SK-N-SH (cell line): ENCODE results near the gene TBXAS1. TPM values are rescaled to one million over a fixed set of nuclear protein-coding genes. Genes with fewer than 3 reads are reported as not detected.
A peak's percentile ranks its signal among the peaks of the same experiment; 100 is the strongest.

Source experiments
- CTCF ChIA-PET: fragments of 300-600, 350-600 bp; formaldehyde crosslinking; extraction: SDS; loops from one replicate; lab custom pipeline; 2021; lab: Yijun Ruan, JAX
- POLR2A ChIA-PET: fragments of 350-600 bp; sonication (Branson Sonifier 250); formaldehyde crosslinking; extraction: SDS; loops from one replicate; lab custom pipeline; 2020; ENCODE audit warnings: antibody characterized with exemption, inconsistent platforms; lab: Yijun Ruan, JAX
- DNase-seq: peaks from one replicate; pipeline ENCODE4 v3.0.0; 2012
- H2AFZ ChIP-seq: fragments of 200-600 bp; sonication (generic); 2 replicates; pipeline ENCODE4 v1.8.1; 2016; ENCODE audit warnings: antibody characterized with exemption, mild to moderate bottlenecking, low read depth
- H3F3A ChIP-seq: fragments of 200-600 bp; sonication (generic); replicated peaks from 2 replicates; pipeline ENCODE3; 2016; ENCODE audit warnings: antibody characterized with exemption, mild to moderate bottlenecking; ENCODE audit not compliant: insufficient read depth
- H3K27ac ChIP-seq, 2 experiments: fragments of 200-500 bp in 1 of 2; fragments of 200-600 bp in 1 of 2; sonication (Bioruptor generic) in 1 of 2; sonication (generic), shearing (Covaris generic) in 1 of 2; 2 replicates each; pipeline versions ENCODE4 v1.5.1 to v1.6.1; 2014 to 2016; ENCODE audit warnings: low read depth in 2 of 2, inconsistent platforms in 1 of 2, low read length in 1 of 2, mild to moderate bottlenecking in 1 of 2, mixed read lengths in 1 of 2
- H3K27me3 ChIP-seq: fragments of 200-600 bp; sonication (generic), shearing (Covaris generic); 2 replicates; pipeline ENCODE4 v1.6.1; 2016; ENCODE audit warnings: mixed run types; ENCODE audit not compliant: insufficient read depth
- H3K36me3 ChIP-seq, 2 experiments: fragments of 200-500 bp in 1 of 2; fragments of 200-600 bp in 1 of 2; sonication (Bioruptor generic) in 1 of 2; sonication (generic) in 1 of 2; replicated peaks in 1 of 2; 2 replicates each; pipeline versions ENCODE3 to v1.5.1; 2014 to 2016; ENCODE audit warnings: low read length in 1 of 2, mild to moderate bottlenecking in 1 of 2; ENCODE audit not compliant: insufficient read depth in 2 of 2, control insufficient read depth in 1 of 2
- H3K4me1 ChIP-seq, 2 experiments: fragments of 200-500 bp in 1 of 2; fragments of 200-600 bp in 1 of 2; sonication (Bioruptor generic) in 1 of 2; sonication (generic), shearing (Covaris generic) in 1 of 2; 2 replicates each; pipeline versions ENCODE4 v1.5.1 to v1.6.1; 2014 to 2016; ENCODE audit warnings: low read depth in 1 of 2, low read length in 1 of 2, mixed run types in 1 of 2; ENCODE audit not compliant: insufficient read depth in 2 of 2, control insufficient read depth in 1 of 2
- H3K4me2 ChIP-seq: fragments of 200-600 bp; sonication (generic), shearing (Covaris generic); 2 replicates; pipeline ENCODE4 v1.6.1; 2017; ENCODE audit warnings: mixed run types
- H3K4me3 ChIP-seq, 2 experiments: fragments of 200-500 bp in 1 of 2; fragments of 200-600 bp in 1 of 2; sonication (Bioruptor generic) in 1 of 2; sonication (generic), shearing (Covaris generic) in 1 of 2; 2 replicates each; pipeline versions ENCODE4 v1.5.1 to v1.8.1; 2014 to 2016; ENCODE audit warnings: low read depth in 2 of 2, inconsistent platforms in 1 of 2, low read length in 1 of 2, mild to moderate bottlenecking in 1 of 2, mixed read lengths in 1 of 2, moderate library complexity in 1 of 2
- H3K79me2 ChIP-seq: fragments of 200-600 bp; sonication (generic); 2 replicates; pipeline ENCODE4 v1.8.1; 2017; ENCODE audit warnings: mild to moderate bottlenecking; ENCODE audit not compliant: insufficient read depth
- H3K9ac ChIP-seq: fragments of 200-600 bp; sonication (generic); 2 replicates; pipeline ENCODE4 v1.6.1; 2017; ENCODE audit warnings: mixed run types
- H3K9me2 ChIP-seq: fragments of 200-600 bp; sonication (generic); 2 replicates; pipeline ENCODE4 v1.6.1; 2017; ENCODE audit warnings: mixed run types
- H3K9me3 ChIP-seq: fragments of 200-600 bp; sonication (generic); 2 replicates; pipeline ENCODE4 v1.6.1; 2017; ENCODE audit warnings: mixed run types, mild to moderate bottlenecking, moderate library complexity
- H4K20me1 ChIP-seq: fragments of 200-600 bp; sonication (generic); 2 replicates; pipeline ENCODE4 v1.6.1; 2017; ENCODE audit warnings: mild to moderate bottlenecking, mixed run types; ENCODE audit not compliant: insufficient read depth
- CHD2 ChIP-seq: fragments of 150-350 bp; IDR thresholded peaks from 2 replicates; pipeline ENCODE4 v1.6.1; 2018; ENCODE audit warnings: low read length; ENCODE audit not compliant: partially characterized antibody
- ELF1 ChIP-seq: IDR thresholded peaks from 2 replicates; pipeline ENCODE4 v1.4.0; 2012
- EZH2phosphoT487 ChIP-seq: fragments of 200-600 bp; sonication (generic); IDR thresholded peaks from 2 replicates; pipeline ENCODE4 v1.6.1; 2017; ENCODE audit warnings: low read depth, mixed run types, mild to moderate bottlenecking, antibody characterized with exemption, moderate library complexity, borderline replicate concordance
- FOXJ3 ChIP-seq: sonication (generic); formaldehyde crosslinking; IDR thresholded peaks from 2 replicates; pipeline ENCODE4 v1.5.1; 2020; ENCODE audit warnings: mild to moderate bottlenecking, missing genetic modification reagents
- FOXM1 ChIP-seq: IDR thresholded peaks from 2 replicates; pipeline ENCODE4 v1.4.0; 2012; ENCODE audit warnings: low read depth, mild to moderate bottlenecking
- GABPA ChIP-seq: IDR thresholded peaks from 2 replicates; pipeline ENCODE4 v1.4.0; 2012; ENCODE audit warnings: low read depth, mild to moderate bottlenecking
- GATA2 ChIP-seq: sonication (generic); formaldehyde crosslinking; IDR thresholded peaks from 2 replicates; pipeline ENCODE4 v1.5.0; 2020; ENCODE audit warnings: mild to moderate bottlenecking, missing genetic modification reagents
- JUND ChIP-seq: IDR thresholded peaks from 2 replicates; pipeline ENCODE4 v1.4.0; 2012
- MEF2A ChIP-seq: IDR thresholded peaks from 2 replicates; pipeline ENCODE4 v1.4.0; 2012; ENCODE audit warnings: low read depth, borderline replicate concordance
- MXI1 ChIP-seq: IDR thresholded peaks from 2 replicates; pipeline ENCODE4 v1.6.1; 2012; ENCODE audit warnings: mild to moderate bottlenecking, low read depth, low read length, improper control_type of control experiment
- NRF1 ChIP-seq: IDR thresholded peaks from 2 replicates; pipeline ENCODE4 v1.6.1; 2012; ENCODE audit warnings: low read depth, mild to moderate bottlenecking, low read length
- RAD21 ChIP-seq: IDR thresholded peaks from 2 replicates; pipeline ENCODE4 v1.6.1; 2012; ENCODE audit warnings: mild to moderate bottlenecking, low read length
- RCOR1 ChIP-seq: fragments of 150-350 bp; IDR thresholded peaks from 2 replicates; pipeline ENCODE4 v1.6.1; 2017; ENCODE audit warnings: antibody characterized with exemption, low read length
- RFX5 ChIP-seq: IDR thresholded peaks from 2 replicates; pipeline ENCODE4 v1.6.1; 2012; ENCODE audit warnings: mild to moderate bottlenecking, improper control_type of control experiment, low read length
- RXRA ChIP-seq: IDR thresholded peaks from 2 replicates; pipeline ENCODE4 v1.4.0; 2012; ENCODE audit warnings: low read depth, mild to moderate bottlenecking, borderline replicate concordance
- SIN3A ChIP-seq: IDR thresholded peaks from 2 replicates; pipeline ENCODE4 v1.6.1; 2012; ENCODE audit warnings: low read depth, mild to moderate bottlenecking, low read length, moderate library complexity, borderline replicate concordance
- SMC3 ChIP-seq: IDR thresholded peaks from 2 replicates; pipeline ENCODE4 v1.6.1; 2012; ENCODE audit warnings: low read depth, low read length, improper control_type of control experiment
- TAF1 ChIP-seq: IDR thresholded peaks from 2 replicates; pipeline ENCODE4 v1.6.1; 2012; ENCODE audit warnings: low read depth, mild to moderate bottlenecking, low read length, moderate library complexity, borderline replicate concordance
- TCF12 ChIP-seq: IDR thresholded peaks from 2 replicates; pipeline ENCODE4 v1.4.0; 2012
- TEAD4 ChIP-seq: IDR thresholded peaks from 2 replicates; pipeline ENCODE4 v1.4.0; 2012; ENCODE audit warnings: mild to moderate bottlenecking, borderline replicate concordance; ENCODE audit not compliant: insufficient read depth
- USF1 ChIP-seq: IDR thresholded peaks from 2 replicates; pipeline ENCODE4 v1.4.0; 2012; ENCODE audit warnings: low read depth, borderline replicate concordance
- USF2 ChIP-seq: fragments of 150-350 bp; IDR thresholded peaks from 2 replicates; pipeline ENCODE4 v1.6.1; 2017; ENCODE audit warnings: antibody characterized with exemption, low read length, low read depth, borderline replicate concordance
- YY1 ChIP-seq: IDR thresholded peaks from 2 replicates; pipeline ENCODE4 v1.4.0; 2012; ENCODE audit warnings: low read depth, mild to moderate bottlenecking
- WGBS: methylation state at CpG from one replicate; pipeline ENCODE4 v1.1.6; 2017; ENCODE audit warnings: low lambda C conversion rate; 5-methylcytosine and 5-hydroxymethylcytosine counted together
- polyA plus RNA-seq, 3 experiments: library from polyadenylated mRNA; depleted of rRNA; stranded (reverse); fragments of >200 nt; gene quantifications; 2 replicates each; pipeline ENCODE4 v1.2.3, GENCODE V29; 2012
- TF ChIP-seq, protein P1 (sequence below): fragments of 200-600 bp; sonication (generic); IDR thresholded peaks from 2 replicates; pipeline ENCODE4 v1.6.1; 2017; ENCODE audit warnings: antibody characterized with exemption, mild to moderate bottlenecking, moderate library complexity
- TF ChIP-seq, protein P2 (sequence below): IDR thresholded peaks from 2 replicates; pipeline ENCODE4 v1.4.0; 2012; ENCODE audit warnings: low read depth
- TF ChIP-seq, protein P3 (sequence below): IDR thresholded peaks from 2 replicates; pipeline ENCODE4 v1.4.0; 2012; ENCODE audit warnings: low read depth, borderline replicate concordance
- TF ChIP-seq, protein P4 (sequence below): IDR thresholded peaks from 2 replicates; pipeline ENCODE4; 2012

TBXAS1 gene
- polyA plus RNA-seq, 1 of the 3 experiments (the other 2 are of a cell fraction): 4.4 TPM

DNA sequence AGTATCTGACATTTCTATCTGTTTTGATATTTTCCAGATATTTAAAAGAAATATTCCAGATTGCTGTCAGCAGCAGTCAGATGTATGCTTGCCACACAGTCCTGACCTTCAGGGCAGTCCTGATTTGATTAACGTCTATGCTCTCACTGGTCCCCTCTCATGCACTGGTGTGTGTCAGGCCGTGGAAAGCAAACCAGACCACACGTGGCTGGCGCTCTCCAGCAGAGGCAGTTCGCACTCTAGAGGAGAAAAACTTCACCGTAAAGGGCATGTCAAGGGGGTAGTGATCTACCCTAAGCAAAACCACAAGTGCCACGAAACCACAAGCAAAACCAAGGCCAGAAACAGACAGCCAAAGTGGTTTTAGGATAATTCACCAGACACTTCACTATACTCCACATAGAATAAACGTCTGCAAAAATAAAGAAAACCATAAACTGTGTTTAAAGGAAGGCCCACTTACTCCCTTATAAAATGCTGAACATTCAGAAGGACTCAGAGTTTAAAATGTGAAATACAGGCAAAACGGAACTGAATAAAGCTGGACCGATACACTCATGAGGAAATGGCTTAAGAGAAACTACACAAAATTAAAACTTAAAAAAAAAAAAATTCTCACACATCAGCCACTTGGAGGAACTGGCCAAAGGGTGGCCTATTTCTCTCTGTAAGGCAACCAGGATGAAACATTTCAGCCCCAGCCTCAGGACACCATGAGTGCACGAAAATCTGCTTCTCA is 207.3 kb downstream of the TBXAS1 start:
- Histone ChIP-seq H2AFZ (no peak overlapping the region), H3F3A (peaks cover 29% of the 10 kb centered on the region), H3K9me3 (no peaks in the 10 kb centered on the region), H3K4me2 (0 out of 2 replicates have a peak overlapping the region, but pooled peaks have one; percentile 26), H3K4me1 (peaks cover 32 to 33% of the 10 kb centered on the region in 2 experiments), H3K27me3 (no peaks in the 10 kb centered on the region), H3K27ac (peak overlapping the region in 1 of 2 experiments; percentile 80; a peak in 2 of 4 replicates), H4K20me1 (no peaks in the 10 kb centered on the region), H3K79me2 (no peaks in the 10 kb centered on the region), H3K9me2 (no peaks in the 10 kb centered on the region), H3K9ac (no peak overlapping the region), H3K4me3 (0 out of 4 replicates have a peak overlapping the region, but pooled peaks of 1 of the 2 experiments have one; percentile 15), H3K36me3 (no peaks in the 10 kb centered on the region)
- CTCF ChIA-PET: interaction anchor here (1.3 kb wide), 1 partner anchor 9 kb away, joined by 5 read pairs; no protein-coding TSS in a partner anchor
- POLR2A ChIA-PET: no interaction called here
- WGBS: 56% methylated on average over 11 of the region's 11 CpGs
- DNase-seq: peak; percentile 88
- TF ChIP-seq EZH2phosphoT487 (no peak), GATA2 (CRISPR knock-in tag) (peak; percentile 99), TAF1 (no peak), FOXM1 (0 out of 2 replicates have a peak, but pooled peaks have one; percentile 10), TEAD4 (peak; percentile 69), MEF2A (no peak), GABPA (no peak), YY1 (no peak), RXRA (peak; percentile 44; the same call in 1 of the 2 replicates), RCOR1 (peak; percentile 100), TCF12 (peak; percentile 98), SMC3 (peak; percentile 19; the same call in 1 of the 2 replicates), FOXJ3 (CRISPR knock-in tag) (peak; percentile 99), JUND (peak; percentile 72), SIN3A (peak; percentile 85; the same call in 1 of the 2 replicates), ELF1 (no peak), USF2 (no peak), NRF1 (no peak), MXI1 (peak; percentile 99), RFX5 (peak; percentile 6; the same call in 1 of the 2 replicates), RAD21 (peak; percentile 62), CHD2 (peak; percentile 96), USF1 (peak; percentile 16; the same call in 1 of the 2 replicates)
- TF ChIP-seq, protein P1, sequence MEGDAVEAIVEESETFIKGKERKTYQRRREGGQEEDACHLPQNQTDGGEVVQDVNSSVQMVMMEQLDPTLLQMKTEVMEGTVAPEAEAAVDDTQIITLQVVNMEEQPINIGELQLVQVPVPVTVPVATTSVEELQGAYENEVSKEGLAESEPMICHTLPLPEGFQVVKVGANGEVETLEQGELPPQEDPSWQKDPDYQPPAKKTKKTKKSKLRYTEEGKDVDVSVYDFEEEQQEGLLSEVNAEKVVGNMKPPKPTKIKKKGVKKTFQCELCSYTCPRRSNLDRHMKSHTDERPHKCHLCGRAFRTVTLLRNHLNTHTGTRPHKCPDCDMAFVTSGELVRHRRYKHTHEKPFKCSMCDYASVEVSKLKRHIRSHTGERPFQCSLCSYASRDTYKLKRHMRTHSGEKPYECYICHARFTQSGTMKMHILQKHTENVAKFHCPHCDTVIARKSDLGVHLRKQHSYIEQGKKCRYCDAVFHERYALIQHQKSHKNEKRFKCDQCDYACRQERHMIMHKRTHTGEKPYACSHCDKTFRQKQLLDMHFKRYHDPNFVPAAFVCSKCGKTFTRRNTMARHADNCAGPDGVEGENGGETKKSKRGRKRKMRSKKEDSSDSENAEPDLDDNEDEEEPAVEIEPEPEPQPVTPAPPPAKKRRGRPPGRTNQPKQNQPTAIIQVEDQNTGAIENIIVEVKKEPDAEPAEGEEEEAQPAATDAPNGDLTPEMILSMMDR: 0 out of 2 replicates have a peak, but pooled peaks have one; percentile 7
- TF ChIP-seq, protein P2, sequence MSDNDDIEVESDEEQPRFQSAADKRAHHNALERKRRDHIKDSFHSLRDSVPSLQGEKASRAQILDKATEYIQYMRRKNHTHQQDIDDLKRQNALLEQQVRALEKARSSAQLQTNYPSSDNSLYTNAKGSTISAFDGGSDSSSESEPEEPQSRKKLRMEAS: peak; percentile 91
- TF ChIP-seq, protein P3, sequence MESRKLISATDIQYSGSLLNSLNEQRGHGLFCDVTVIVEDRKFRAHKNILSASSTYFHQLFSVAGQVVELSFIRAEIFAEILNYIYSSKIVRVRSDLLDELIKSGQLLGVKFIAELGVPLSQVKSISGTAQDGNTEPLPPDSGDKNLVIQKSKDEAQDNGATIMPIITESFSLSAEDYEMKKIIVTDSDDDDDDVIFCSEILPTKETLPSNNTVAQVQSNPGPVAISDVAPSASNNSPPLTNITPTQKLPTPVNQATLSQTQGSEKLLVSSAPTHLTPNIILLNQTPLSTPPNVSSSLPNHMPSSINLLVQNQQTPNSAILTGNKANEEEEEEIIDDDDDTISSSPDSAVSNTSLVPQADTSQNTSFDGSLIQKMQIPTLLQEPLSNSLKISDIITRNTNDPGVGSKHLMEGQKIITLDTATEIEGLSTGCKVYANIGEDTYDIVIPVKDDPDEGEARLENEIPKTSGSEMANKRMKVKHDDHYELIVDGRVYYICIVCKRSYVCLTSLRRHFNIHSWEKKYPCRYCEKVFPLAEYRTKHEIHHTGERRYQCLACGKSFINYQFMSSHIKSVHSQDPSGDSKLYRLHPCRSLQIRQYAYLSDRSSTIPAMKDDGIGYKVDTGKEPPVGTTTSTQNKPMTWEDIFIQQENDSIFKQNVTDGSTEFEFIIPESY: no peak
- TF ChIP-seq, protein P4, sequence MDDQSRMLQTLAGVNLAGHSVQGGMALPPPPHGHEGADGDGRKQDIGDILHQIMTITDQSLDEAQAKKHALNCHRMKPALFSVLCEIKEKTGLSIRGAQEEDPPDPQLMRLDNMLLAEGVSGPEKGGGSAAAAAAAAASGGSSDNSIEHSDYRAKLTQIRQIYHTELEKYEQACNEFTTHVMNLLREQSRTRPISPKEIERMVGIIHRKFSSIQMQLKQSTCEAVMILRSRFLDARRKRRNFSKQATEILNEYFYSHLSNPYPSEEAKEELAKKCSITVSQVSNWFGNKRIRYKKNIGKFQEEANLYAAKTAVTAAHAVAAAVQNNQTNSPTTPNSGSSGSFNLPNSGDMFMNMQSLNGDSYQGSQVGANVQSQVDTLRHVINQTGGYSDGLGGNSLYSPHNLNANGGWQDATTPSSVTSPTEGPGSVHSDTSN: peak; percentile 92
